ENCODE measurements around the gene ENTPD6. TPM values are rescaled to one million over a fixed set of nuclear protein-coding genes. Genes with fewer than 3 reads are reported as not detected.
A peak's percentile ranks its signal among the peaks of the same experiment; 100 is the strongest.
"Not testable (repeated sequence)": the region's sequence is repeated elsewhere in the genome, so short reads cannot be mapped to it uniquely, and the experiment has no call there.

Gene ENTPD6
- total RNA-seq, 4 donors from 2014 or later: 34.8 to 49.2 (median 43.9) TPM

DNA sequence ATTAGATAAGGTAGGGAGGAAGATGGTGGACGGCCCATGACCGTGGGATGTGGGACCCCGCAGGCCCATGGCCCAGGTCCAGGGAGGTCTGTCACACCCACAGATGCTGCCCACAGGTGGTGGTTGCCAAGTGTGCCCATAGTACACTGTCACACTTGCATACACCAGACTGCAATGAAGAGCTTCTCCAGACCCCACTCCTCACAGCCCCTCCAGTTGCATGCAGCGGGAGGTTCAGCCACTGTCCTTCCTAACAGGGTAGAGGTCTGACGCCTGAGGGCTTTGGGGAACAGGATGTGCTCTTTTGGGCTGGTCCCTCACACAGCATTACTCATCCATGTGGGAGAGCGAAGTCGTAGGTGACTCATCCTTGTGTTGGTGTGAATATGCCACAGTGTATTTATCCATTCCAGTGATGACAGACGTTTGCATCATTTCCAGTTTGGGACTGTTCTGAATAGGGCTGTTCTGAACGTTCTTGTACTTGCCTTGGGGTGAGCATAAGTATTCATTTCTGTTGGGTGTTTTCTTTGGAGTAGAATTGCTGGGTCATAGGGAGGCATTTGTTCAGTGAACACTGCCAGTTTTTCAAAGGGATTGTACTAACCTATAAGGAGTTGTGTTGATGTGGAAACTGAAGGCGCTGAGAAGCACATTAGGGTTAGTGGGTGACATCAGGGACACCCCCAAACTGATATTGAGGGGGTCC lies 42.3 kb downstream of the ENTPD6 start:
- Histone ChIP-seq H3K9me3 (no peaks in the 10 kb centered on the region), H3K27ac (peak overlapping the region; percentile 69 to 90 (median 82)), H3K4me3 (no peak overlapping the region), H3K4me1 (peaks cover 4 to 53% (median 30%) of the 10 kb centered on the region in 3 donors), H3K36me3 (no peaks in the 10 kb centered on the region), H3K27me3 (no peaks in the 10 kb centered on the region)
- TF ChIP-seq POLR2AphosphoS5 (IDR thresholded peaks at IDR 0.05) (peak; percentile 96), EP300 (IDR thresholded peaks at IDR 0.05) (no peak), POLR2A (IDR thresholded peaks at IDR 0.05) (no peak)
- TF ChIP-seq, protein P1, sequence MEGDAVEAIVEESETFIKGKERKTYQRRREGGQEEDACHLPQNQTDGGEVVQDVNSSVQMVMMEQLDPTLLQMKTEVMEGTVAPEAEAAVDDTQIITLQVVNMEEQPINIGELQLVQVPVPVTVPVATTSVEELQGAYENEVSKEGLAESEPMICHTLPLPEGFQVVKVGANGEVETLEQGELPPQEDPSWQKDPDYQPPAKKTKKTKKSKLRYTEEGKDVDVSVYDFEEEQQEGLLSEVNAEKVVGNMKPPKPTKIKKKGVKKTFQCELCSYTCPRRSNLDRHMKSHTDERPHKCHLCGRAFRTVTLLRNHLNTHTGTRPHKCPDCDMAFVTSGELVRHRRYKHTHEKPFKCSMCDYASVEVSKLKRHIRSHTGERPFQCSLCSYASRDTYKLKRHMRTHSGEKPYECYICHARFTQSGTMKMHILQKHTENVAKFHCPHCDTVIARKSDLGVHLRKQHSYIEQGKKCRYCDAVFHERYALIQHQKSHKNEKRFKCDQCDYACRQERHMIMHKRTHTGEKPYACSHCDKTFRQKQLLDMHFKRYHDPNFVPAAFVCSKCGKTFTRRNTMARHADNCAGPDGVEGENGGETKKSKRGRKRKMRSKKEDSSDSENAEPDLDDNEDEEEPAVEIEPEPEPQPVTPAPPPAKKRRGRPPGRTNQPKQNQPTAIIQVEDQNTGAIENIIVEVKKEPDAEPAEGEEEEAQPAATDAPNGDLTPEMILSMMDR (IDR thresholded peaks at IDR 0.05): no peak
- peak; percentile 95 for ATAC-seq
- 0 to 15% methylated on average over 1 to 6 of the region's 10 CpGs for WGBS, 2 donors (ENCODE audit: low coverage in 1 of 2)

DNA sequence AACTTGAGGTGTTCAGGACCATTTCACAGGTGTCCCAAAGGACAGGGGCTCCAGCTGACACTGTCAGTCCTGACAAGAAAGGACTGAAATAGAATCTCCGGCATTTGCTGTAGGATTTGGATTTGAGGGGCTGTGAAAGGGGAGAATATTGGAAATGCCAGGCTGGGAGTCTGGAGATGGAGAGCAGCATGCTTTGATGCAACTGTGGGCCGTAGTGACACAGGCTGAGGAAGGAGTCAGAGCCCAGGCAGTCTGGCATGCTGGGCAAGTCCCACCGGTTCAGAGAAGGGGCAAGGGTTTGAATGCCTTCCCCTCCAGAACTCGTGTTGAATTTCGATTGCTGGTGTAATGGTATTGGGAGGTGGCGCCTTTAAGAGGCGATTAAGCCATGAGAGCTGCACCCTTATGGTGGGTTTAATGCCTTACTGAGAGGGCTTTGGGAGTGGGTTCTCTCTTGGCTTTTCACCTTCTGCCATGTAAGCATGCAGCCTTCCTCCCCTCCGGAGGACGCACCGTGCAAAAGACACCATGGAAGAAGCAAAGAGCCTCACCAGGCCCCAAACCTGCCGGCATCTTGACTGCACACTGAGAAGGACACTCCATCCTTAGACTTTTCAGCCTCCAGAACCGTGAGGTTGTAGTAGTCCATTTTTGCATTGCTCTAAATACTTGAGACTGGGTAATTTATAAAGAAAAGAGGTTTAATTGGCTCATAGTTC lies 43.0 kb downstream of the ENTPD6 start:
- Histone ChIP-seq H3K4me1 (peaks cover 4 to 46% (median 26%) of the 10 kb centered on the region in 3 donors), H3K36me3 (no peaks in the 10 kb centered on the region), H3K27me3 (no peaks in the 10 kb centered on the region), H3K4me3 (no peak overlapping the region), H3K27ac (peak overlapping the region; percentile 69 to 90 (median 82)), H3K9me3 (no peaks in the 10 kb centered on the region)
- no peak for TF ChIP-seq EP300 (IDR thresholded peaks at IDR 0.05)
- TF ChIP-seq, protein P1 (IDR thresholded peaks at IDR 0.05): no peak
- no peak for TF ChIP-seq POLR2AphosphoS5 (IDR thresholded peaks at IDR 0.05)
- TF ChIP-seq POLR2A (IDR thresholded peaks at IDR 0.05): no peak
- ATAC-seq: no peak
- 81 to 85% methylated on average over 7 to 9 of the region's 12 CpGs for WGBS, 2 donors (ENCODE audit: low coverage in 1 of 2)

DNA sequence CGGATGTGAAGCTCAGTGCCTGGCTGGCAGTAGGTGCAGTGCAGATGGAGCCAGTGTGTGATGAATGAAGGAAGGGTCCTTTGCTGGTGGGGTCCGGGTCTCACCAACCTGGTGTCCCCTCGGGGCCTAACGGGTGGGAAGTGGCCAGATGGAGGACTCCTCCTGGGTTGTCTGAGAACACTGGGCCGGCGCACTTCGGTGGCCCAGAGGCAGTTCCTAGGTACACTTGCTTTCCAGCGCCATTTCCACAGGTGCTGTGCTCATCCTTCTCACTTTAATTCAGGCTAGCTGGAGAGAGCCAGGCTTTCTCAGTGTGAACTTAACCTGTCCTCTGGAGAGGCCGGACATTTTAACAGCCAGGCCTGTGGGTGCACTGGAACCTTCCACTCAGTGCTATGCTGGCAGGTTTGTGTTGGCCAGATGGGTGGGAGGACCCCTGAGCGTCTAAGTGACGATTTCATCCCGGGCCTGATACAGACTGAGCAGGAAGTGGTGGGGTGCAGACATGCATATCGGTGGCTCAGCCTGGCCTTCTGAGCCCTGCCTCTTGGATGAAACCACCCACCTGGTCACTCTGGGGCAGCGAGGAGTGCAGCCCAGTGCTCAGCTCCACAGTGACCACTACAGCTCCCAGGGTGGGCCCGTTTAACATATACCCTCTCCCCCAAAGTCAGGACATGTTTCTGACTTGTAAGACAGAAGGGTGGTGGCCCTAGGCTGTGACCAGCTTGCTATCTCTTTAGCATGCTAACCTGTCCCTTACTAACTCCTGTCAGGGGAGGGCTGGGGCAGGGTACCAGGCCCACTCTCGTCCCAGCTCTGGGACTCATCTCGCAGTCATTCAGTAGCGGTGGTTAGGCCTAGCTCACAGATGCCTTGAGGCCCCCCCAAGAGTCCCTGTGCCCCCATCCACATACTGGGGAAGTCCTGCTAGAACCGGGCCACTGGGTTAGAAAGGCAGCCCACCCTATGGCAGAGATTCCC lies 44.2 kb downstream of the ENTPD6 start:
- ATAC-seq: no peak
- TF ChIP-seq POLR2AphosphoS5 (IDR thresholded peaks at IDR 0.05) (no peak), EP300 (IDR thresholded peaks at IDR 0.05) (no peak), POLR2A (IDR thresholded peaks at IDR 0.05) (no peak)
- TF ChIP-seq, protein P1 (IDR thresholded peaks at IDR 0.05): no peak
- Histone ChIP-seq H3K36me3 (no peaks in the 10 kb centered on the region), H3K4me1 (peaks cover 4 to 34% (median 19%) of the 10 kb centered on the region in 3 donors), H3K27me3 (no peaks in the 10 kb centered on the region), H3K9me3 (no peaks in the 10 kb centered on the region), H3K4me3 (no peak overlapping the region), H3K27ac (peak overlapping the region in 2 of 4 donors; percentile 89 to 90)
- WGBS, 2 donors (ENCODE audit: low coverage in 1 of 2): 63 to 94% methylated on average over 2 to 6 of the region's 19 CpGs

DNA sequence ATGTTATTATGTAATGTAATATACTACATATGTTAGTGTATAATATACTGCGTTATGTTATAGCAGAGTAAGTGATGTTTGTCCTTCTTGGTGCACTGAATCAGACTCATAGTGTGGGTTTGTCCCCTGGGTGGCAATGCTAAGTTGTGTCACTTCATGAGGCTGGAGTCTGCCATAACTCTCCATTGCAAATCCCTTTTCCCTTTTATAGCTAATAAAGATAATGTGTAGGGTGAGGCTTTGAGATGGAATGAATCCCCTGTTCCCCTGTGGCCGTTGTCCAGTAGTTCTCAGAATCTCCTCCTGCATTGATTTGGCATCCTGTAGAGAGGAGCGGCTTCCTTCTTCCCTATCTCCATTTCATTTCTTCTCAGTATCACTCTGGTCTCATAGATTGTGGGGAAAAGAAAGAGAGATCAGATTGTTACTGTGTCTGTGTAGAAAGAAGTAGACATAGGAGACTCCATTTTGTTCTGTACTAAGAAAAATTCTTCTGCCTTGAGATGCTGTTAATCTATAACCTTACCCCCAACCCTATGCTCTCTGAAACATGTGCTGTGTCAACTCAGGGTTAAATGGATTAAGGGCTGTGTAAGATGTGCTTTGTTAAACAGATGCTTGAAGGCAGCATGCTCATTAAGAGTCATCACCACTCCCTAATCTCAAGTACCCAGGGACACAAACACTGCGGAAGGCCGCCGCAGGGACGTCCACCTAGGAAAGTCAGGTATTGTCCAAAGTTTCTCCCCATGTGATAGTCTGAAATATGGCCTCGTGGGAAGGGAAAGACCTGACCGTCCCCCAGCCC lies 45.5 kb downstream of the ENTPD6 start:
- H3K4me3 ChIP-seq, H3K27me3 ChIP-seq, H3K36me3 ChIP-seq, H3K27ac ChIP-seq, H3K9me3 ChIP-seq, ATAC-seq: not testable (repeated sequence)
- 58 to 72% methylated on average over 3 to 6 of the region's 9 CpGs for WGBS, 2 donors (ENCODE audit: low coverage in 1 of 2)
- H3K4me1 ChIP-seq: peaks cover 4 to 34% (median 19%) of the 10 kb centered on the region in 3 donors

DNA sequence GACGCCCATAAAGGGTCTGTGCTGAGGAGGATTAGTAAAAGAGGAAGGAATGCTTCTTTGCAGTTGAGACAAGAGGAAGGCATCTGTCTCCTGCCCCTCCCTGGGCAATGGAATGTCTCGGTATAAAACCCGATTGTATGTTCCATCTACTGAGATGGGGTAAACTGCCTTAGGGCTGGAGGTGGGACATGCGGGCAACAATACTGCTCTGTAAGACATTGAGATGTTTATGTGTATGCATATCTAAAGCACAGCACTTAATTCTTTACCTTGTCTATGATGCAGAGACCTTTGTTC lies 46.1 kb downstream of the ENTPD6 start:
- not testable (repeated sequence) for H3K27ac ChIP-seq, H3K4me3 ChIP-seq, H3K9me3 ChIP-seq, H3K36me3 ChIP-seq, ATAC-seq, H3K27me3 ChIP-seq
- peaks cover 4 to 33% (median 20%) of the 10 kb centered on the region in 3 donors for H3K4me1 ChIP-seq
- 76 to 83% methylated on average over 2 to 3 of the region's 4 CpGs for WGBS, 2 donors (ENCODE audit: low coverage in 1 of 2)

Measured in gastroesophageal sphincter (tissue), 4 donors.